ENCODE results near the gene S100A16.

S100A16 gene

DNA sequence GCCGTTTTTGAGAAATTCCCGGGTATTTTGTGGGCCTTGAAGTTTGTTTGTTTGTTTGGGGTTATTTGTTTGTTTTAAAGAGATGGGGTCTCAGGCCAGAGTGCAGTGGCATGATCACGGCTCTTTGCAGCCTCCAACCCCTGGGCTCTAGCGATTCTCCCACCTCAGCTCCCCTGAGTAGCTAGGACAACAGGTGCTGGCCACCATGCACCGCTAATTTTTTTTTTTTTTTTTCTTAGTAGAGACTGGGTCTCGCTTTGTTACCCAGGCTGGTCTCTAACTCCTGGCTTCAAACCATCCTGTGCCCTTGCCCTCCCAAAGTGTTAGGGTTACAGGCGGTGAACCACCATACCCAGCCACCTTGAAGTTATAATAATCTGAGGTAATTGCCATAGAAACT lies 22.9 kb upstream of the S100A16 start:
- no peak for FAIRE-seq

DNA sequence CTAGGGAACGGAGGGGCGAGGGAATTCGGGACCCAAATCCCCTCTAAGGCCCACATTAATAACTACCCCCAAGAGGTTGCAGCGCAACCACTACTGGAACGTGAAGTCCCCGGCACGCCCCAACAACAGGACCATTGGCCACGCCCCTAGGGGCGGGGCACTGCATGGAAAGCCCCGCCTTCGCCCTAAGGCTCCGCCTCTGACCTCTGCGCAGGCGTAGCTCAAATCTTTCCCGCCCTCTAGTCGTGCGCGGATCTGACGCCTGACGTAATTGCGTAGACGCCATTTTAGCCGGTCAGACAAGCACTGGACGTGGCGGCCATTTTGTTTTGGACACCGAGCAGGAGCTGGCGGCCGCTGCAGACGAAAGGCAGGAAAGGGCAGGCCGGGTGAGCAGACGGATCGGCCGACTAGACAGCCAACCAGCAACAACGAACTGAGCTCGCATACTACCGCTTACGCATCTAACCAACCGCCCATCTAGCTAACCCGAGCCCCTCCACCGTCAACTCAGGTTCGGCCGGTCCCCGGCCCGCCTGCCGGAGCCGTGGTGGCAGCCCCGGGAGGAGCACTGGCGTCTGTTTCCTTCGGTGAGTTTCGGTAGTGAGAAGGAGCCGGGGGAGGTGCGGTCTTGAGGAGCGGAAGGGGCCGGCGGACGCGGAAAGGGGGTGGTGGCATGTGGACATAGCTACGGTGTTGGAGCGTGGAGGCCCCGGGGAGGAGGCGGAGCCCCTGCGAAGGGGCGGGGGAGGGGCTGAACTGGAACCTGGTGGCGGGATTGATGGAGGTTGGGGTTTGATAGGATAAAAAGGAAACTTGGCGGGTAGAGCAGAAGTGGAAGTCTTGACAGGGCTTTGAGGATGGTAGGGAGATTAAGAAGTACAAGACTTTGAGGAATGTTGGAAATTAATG lies 21.1 kb upstream of the S100A16 start, which contains the start of gene CHTOP:
CHTOP (plus strand) TSS at position 313 of the 912 bp plus-strand sequence. CDS start 2,523 bp downstream, outside the sequence.
- no peak for FAIRE-seq

DNA sequence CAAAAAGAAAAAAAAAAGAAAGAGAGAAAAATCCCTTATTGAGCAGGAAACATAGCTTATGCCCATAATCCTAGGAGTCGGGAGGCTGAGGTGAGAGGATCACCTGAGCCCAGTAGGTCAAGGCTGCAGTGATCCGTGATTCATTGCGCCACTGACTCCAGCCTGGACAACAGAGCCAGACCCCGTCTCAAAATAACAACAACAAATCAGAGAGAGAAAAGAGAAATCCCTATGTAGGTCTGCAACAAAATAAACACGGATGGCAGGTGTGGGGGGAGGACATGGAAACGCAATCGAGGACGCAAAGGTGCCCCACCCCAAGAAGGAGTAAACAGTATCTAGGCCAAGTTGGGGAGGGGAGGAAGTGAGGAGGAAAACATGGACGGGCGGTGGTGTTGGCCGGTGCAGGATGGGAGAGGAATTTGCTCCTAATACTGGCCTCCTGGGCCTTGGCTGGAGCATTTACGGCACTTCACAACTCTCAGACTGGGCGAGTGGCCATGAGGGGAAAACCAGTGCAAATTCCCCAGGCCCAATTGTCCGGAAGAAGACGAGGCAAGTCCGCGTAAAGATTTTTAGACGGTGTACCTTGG lies 20.3 kb upstream of the S100A16 start:
- FAIRE-seq, result no peak

DNA sequence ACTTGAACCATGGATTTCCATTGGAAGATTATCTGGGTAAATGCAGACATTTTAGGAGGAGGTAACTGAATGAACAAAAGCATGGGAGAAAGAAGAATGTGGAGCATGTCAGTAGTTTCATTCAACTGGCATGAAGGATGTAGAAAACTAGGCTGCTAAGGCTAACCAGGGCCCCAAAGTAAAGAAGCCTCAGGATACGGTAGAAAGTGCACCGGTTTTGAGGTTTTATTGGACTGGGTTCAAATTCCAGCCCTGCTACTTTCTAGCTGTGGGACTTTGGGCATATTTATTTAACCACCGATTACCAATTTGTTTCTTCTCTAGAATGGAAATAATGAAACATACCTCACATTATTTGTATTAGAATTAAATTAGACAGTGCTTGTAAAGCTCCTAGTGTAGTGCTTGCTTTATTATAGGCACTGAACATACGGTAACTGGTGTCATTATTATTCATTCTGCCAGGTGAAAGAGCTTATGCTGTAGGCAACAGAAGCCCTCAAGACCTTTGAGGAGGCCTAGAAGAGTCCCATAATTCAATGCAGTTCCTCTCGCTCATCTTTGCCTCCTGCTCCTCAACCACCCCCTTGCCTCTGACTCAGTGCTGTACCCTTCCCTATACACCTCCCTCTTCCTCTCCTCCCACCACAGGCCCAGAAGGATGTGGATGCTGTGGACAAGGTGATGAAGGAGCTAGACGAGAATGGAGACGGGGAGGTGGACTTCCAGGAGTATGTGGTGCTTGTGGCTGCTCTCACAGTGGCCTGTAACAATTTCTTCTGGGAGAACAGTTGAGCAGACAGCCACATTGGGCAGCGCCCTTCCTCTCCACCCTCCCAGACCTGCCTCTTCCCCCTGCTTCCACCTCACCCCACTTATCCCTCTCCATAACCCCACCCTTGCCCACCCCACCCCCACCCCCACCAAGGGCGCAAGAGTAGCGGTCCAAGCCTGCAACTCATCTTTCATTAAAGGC lies 18.4 kb upstream of the S100A16 start:
- no peak for FAIRE-seq

DNA sequence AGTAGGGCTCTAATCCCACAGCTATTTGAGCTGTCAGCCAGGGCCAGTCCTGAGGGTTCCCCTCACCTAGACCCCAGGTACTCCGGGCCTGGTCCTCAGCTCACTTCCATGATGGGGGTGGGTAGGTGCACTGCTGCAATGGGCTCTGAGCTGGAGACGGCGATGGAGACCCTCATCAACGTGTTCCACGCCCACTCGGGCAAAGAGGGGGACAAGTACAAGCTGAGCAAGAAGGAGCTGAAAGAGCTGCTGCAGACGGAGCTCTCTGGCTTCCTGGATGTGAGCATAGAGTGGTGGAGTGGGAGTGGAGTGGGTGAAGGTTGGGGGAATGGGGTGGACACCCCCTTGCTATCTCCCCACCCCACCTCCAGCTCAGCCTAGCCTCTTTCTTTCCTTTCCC lies 17.4 kb upstream of the S100A16 start:
- no peak for FAIRE-seq

DNA sequence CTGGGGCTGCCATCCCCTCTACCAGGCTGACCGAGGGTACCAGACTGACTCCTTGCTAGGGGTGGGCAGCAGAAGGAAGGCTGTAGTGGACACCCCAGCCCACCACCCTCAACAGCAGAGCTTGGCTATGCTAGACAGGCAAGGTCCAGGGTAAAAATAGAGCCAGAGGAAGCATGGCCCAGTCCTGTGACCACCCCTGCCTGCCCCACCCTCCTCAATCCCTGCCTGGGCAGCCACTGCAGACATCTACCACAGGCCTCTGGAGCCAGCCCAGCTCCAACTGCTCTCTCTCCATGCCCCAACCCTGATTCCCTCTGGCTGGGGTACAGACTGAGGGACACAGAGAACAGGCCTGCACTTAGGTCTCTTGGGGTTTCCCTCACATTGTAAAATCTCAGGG lies 17.0 kb upstream of the S100A16 start:
- FAIRE-seq, result no peak

DNA sequence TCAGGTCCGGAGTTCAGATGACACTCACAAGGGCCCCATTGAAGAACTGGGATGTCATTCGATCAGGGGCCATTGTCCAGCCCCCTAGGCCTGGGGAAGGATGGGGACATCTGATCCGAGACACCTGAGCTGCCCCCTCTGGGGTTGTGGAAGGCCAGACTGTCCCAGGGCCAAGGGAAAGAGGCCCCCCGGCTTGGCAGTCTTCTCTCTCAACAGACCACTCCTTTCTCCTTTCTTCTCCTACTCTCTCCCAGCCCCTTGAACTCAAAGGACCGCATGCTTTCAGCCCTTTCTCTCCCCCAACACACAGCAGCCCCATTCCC lies 16.4 kb upstream of the S100A16 start:
- FAIRE-seq, result no peak

DNA sequence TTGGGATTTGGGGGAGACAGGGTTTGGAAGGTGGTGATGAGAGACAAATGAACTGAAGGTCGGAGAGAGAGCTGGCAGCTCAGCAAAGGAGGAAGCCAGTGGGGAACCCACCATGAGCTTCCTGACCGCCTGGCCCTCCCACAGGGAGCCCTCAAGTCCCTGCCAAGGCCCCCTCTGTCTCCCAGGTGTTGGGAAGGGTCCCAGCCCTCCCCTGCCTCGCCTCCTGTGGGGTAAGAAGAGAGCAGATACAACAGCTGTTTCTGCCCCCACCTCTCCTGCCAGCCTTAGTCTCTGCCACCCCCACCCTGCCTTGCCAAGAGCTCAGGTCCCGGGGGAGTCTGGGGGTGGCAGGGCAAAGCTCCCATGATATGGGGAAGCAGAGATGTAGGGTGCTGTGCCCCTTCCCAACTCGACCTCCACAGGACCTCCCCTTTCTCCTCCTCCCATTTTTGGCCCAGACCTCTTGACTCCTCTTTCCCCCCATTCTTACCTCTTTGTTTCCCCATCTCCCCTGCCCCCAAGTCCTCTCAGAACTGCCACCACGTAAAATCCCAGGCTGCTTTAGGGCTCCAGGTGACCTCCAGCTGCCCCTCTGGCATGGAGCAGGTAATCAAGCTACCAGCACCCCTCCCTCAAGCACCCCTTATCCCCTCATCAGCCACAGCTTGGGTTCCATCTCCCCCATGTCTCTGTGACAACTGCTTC lies 15.9 kb upstream of the S100A16 start:
- FAIRE-seq, result no peak

DNA sequence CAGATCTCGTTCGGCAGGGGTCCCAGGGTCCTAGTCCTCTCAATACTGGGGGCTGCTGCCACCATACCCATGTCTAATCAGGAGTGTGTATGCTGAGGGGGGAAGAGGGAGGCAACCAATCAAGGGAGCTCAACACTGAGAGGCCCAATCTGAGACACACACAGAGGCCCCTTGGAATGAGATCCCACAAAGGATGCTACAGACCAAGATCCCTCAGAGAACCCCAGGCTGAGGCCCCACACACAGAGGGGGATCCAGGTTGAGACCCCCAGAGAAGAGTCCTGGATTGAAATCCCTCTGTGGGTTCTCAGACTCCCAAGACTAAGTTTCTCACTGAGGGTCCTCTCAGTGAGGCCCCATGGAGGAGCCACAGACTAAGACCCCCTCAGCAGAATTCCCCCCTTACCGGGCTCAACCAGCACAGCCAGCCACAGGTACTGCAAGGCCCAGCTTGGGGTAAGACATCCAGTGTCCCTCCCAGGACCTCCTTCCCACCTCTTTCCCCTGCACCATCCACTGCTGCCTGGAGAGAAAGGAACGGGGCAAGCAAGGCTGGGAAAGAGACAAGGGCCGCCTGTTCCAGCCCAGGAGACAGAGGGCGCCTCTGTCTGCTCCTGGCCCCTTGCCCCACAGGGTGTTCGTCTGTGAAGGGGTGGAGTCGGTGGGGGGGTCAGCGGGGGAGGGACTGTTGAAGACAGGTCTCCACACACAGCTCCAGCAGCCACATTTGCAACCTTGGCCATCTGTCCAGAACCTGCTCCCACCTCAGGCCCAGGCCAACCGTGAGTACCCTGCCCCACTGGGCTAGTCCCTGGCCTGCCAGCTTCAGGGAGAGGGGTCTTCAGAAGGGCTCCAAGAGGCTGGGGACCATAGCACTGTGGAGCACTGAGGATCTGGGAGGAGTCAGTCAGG lies 15.0 kb upstream of the S100A16 start, which contains the start of gene S100A1:
S100A1 (plus strand) TSS at position 720 of the 912 bp plus-strand sequence. CDS start 2,088 bp downstream, outside the sequence.
- FAIRE-seq, result no peak

DNA sequence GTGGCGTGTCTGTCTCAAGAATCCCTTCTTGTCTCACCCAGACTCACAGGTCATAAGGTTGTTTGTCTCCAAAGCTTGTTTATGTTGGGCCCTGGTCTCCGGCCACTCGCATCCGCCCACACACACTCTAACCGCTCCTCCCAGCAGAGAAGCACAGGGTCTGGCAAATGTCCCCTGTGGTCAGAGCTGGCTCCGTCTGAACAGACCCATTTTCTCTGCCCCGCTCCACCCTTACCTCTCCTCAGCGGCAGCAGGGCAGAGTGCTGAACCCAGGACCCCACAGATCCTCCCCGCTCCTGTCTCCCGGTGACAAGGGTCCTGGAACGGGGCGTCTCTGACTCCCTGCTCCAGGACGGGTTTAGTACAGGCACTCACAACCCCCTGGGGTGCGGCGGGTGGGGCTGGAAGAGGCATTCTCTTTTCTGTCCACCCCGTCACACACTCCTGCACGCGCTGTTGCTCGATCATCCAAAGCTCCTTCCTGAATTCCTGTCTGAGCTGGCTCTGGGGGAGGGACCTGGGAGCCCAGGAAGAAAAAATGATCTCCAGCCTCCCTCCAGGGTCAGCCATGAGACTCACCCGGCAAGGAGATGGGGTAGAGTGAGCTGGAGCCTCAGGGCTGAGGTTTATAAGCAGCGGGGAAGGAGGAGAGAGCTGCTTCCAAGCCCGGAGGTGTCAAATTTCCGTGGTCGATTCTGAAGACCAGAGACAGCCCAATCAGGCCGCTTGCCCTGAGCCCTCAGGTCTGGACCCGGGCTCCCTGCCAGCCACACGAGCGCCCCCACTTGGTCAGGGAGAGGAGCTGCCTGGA lies 14.2 kb upstream of the S100A16 start, which contains the start of gene S100A13:
S100A13 (minus strand) TSS at position 602 of the 811 bp plus-strand sequence. CDS start 1,033 bp downstream, outside the sequence.
- no peak for FAIRE-seq

DNA sequence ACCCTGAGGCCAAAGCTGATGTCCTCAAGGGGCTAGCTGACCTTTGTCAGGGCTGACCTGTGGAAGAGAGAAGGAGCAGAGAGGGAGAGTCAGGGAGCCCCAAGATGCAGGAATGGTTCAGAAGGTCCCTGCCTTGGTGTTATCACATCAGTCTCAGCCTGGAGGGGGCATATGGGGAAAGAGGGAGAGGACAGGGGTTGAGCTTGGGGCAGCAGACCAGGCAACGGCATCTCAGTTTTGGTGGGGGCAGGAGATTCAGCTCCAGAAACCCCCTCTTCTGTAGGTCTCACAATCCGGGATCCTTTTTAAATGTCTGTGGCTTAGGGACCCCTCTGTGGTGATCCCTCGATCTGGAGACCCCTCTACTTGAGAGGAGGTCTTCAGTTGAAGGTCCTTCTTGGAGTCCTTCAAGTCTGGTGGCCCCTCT lies 13.6 kb upstream of the S100A16 start:
- FAIRE-seq, result no peak

DNA sequence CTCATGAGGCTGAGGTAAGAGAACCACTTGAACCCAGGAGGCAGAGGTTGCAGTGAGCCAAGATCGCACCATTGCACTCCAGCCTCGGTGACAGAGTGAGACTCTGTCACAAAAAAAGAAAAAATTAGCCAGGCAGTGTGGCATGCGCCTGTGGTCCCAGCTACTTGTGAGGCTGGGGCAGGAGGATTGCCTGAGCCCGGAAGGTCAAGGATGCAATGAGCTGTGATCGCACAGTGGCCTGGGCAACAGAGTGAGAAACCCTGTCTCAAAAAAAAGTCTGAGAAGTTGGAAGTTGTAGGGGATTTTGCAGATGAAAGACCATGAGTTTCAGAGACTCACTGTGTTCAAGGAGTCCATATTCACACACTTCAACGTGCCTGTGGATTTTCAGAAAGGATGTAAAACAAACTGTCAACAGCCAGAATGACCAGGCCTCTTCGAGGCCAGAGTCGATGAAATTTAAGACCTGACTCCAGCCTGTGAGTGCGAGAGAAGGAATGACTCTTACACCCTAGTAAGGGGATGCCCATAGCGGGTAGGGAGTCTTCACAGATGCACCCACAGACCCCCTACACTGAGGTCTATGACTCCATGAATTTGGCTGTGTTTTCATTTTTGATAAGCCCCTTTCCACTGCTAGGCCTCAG lies 12.2 kb upstream of the S100A16 start:
- no peak for FAIRE-seq

DNA sequence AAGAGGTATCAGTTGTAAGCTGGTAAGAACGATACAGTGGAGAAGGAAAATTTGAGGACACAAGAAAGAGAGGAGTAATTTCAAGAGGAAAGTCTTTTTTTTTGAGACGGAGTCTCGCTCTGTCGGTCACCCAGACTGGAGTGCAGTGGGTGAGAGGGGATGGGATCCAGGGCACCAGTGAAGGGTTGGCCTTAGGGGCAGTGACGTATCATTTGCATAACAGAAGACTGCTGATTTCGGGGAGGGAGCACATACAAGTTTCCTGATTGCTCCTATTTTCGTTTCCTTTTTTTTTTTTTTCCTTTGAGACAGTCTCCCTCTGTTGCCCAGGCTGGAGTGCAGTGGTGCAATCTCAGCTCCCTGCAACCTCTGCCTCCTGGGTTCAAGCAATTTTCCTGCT lies 10.2 kb upstream of the S100A16 start:
- FAIRE-seq, result no peak

DNA sequence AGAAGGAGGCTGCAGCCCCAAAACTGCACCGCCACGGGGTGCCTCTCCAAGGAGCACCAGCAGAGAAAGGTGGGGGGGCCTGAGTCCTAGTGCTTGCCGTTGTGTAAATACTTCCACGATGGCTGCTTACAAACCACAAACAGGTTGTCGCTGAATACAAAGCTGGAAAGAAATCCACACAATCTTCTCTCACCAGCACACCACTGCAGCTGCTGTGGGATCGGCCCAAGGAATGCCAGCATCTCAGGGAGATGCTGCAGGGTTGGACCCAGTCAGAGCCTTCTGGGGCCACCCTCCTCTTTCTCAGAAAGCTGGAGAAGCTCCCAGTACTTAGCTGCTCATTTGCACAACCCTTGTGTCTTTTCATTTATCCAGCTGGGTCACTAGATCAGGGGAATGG lies 6.2 kb upstream of the S100A16 start:
- no peak for FAIRE-seq

DNA sequence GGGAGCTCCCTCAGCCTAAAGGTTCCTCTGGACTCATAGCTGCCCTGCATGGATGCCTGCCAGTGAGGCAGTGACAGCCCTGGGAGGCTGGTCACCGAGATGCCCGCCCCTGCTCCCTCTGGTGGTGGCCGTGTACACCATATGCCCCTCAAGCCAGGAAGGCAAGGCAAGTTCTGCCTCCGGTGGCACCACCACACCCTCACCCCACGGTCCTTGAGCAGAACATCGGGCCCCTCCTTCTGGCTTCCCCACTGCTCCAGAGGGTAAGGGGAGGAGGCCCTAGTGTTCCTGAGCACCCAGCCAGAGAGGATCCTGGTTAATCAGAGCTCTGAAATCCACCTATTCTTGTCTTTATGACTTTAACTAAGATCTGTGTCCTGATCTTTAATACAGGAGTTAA lies 4.7 kb upstream of the S100A16 start:
- no peak for FAIRE-seq

DNA sequence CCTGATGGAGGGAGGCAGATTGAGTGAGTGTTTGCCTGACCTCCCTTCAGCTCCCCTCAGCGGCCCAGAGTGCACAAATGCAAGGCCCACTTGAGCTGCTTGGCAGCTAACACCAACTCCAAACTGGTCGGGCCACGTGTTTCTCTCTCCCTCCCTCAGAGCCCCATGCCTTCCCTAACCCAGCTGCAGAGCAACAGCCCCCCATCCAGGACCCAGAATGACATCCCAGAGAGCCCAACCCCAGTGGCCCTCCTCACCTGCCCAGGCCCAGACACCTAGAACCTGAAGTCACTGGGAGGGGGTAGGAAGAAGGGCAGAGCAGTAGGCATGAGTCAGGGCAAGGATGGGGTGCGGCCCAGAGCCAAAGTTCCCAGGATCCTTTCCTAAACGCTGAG lies 4.0 kb upstream of the S100A16 start:
- no peak for FAIRE-seq

DNA sequence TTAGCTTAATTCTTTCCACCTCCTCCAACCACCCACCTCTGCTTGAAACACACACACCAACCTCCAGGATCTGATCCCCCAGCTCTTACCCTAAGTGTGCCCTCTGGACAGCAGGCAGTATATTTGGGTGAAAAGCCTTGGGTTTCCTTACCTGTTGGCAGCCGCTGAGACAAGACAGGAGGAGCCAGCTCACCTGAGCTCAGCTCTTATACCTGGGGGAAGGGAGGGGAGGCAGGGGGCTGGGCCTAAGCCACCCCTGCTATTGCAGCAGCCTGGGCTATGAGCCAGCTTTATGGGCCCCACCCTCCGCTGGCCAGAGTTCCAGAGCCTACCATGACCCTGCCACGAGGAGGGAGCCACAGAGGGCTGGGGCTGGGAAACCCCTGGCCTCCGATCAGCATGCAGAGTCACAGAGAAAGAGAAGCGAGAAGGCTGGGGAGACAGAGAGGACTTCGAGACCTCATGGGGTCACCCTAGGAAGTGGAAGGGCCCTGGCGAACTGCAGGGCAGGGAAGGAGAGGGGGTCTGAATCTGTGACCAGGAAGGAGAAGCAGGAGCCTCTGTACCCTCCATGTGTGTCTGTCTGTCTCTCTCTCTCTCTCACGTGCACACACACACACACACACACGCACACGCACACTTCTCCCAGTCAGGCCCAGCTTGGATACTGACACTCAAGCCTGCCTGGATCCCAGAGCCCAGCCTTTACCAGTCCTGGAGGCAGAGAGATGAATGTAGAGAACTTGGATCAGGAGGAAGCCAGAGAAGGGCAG lies 3.4 kb upstream of the S100A16 start, which contains the start of gene S100A14:
S100A14 (minus strand) TSS at position 182 of the 773 bp plus-strand sequence. CDS start 467 bp downstream, outside the sequence.
- FAIRE-seq, result no peak

DNA sequence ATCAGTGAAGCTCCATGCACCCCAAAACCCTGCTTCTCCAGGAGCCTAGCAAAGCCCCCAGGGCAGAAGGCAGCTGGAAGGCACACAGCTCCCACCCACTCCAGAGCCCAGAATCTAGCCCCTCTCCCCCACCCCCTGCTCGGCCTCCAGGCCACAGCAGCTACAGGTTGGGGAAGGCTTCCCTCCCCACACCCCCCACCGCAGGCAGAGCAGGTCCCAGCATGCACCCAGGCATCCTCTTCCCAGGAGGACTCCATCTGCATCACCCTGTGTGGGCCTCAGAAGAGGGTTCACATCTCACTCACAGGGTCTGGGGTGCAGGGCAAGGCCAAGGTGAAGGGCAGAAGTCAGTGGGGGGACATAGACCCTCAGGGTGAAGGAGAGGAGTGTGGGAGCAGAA lies 2.5 kb upstream of the S100A16 start:
- no peak for FAIRE-seq

DNA sequence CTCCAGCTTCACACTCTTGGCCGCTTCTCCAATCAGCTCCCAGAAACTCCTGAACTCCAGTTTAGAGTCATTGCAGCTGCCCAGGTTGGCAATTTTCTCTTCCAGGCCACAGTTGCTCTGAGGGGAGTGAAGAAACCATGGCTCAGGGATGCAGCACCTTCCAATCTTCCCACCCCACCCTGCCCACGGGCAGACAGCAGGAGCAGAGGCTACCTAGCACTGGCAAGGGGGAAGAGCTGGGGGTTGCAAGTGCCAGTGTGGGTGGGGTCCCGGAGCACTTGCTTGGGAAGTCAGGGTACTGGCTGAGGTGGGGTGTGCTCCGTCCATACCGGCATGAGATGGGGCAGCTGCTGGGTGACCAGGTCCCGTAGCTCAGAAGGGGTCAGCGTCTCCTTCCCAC lies 2.0 kb upstream of the S100A16 start:
- no peak for FAIRE-seq

Measured in colon (tissue), 2 donors.